H9 (cell line): Measurements from ENCODE around the gene GPR155. TPM values are rescaled to one million over a fixed set of nuclear protein-coding genes. Genes with fewer than 3 reads are reported as not detected.
A peak's percentile ranks its signal among the peaks of the same experiment; 100 is the strongest.

Source experiments
- DNase-seq: peaks from one replicate; pipeline ENCODE4 v3.0.0-alpha.2; 2017
- H2AFZ ChIP-seq: one replicate; pipeline ENCODE4 v1.6.1; 2013; ENCODE audit warnings: mild to moderate bottlenecking, low read length, control low read depth, moderate library complexity
- H2AK5ac ChIP-seq: 2 replicates; pipeline ENCODE4 v1.6.1; 2013; ENCODE audit warnings: low read length, control low read depth, mixed read lengths; ENCODE audit not compliant: insufficient read length
- H2BK120ac ChIP-seq: one replicate; pipeline ENCODE4 v1.6.1; 2013; ENCODE audit warnings: low read depth, mild to moderate bottlenecking, low read length, control low read depth, inconsistent platforms; ENCODE audit not compliant: poor library complexity, severe bottlenecking
- H2BK12ac ChIP-seq: 2 replicates; pipeline ENCODE4 v1.6.1; 2013; ENCODE audit warnings: low read length, control low read depth, mixed read lengths, low read depth; ENCODE audit not compliant: insufficient read length
- H2BK15ac ChIP-seq: 2 replicates; pipeline ENCODE4 v1.6.1; 2013; ENCODE audit warnings: low read depth, low read length, control low read depth
- H2BK20ac ChIP-seq: one replicate; pipeline ENCODE4 v1.6.1; 2013; ENCODE audit warnings: low read depth, mild to moderate bottlenecking, low read length, control low read depth, inconsistent platforms; ENCODE audit not compliant: poor library complexity, severe bottlenecking
- H2BK5ac ChIP-seq: 2 replicates; pipeline ENCODE4 v1.6.1; 2013; ENCODE audit warnings: low read length, control low read depth, mixed read lengths; ENCODE audit not compliant: insufficient read length
- H3K14ac ChIP-seq: 2 replicates; pipeline ENCODE4 v1.6.1; 2013; ENCODE audit warnings: low read length, control low read depth; ENCODE audit not compliant: insufficient read depth
- H3K18ac ChIP-seq: 2 replicates; pipeline ENCODE4 v1.6.1; 2013; ENCODE audit warnings: low read depth, mild to moderate bottlenecking, mixed read lengths, low read length, control low read depth; ENCODE audit not compliant: insufficient read length
- H3K23ac ChIP-seq: 2 replicates; pipeline ENCODE4 v1.6.1; 2013; ENCODE audit warnings: low read length, control low read depth, mixed read lengths, low read depth; ENCODE audit not compliant: insufficient read length
- H3K23me2 ChIP-seq: 2 replicates; pipeline ENCODE4 v1.6.1; 2013; ENCODE audit warnings: low read depth, mild to moderate bottlenecking, mixed read lengths, low read length, control low read depth; ENCODE audit not compliant: insufficient read length, poor library complexity, severe bottlenecking
- H3K27ac ChIP-seq: 2 replicates; pipeline ENCODE4 v1.5.1; 2013; ENCODE audit warnings: low read length, control low read depth, mixed read lengths, low read depth; ENCODE audit not compliant: insufficient read length
- H3K27me3 ChIP-seq: 2 replicates; pipeline ENCODE4 v1.6.1; 2013; ENCODE audit warnings: low read length, control low read depth, inconsistent platforms; ENCODE audit not compliant: insufficient read depth
- H3K4ac ChIP-seq: 2 replicates; pipeline ENCODE4 v1.6.1; 2013; ENCODE audit warnings: low read depth, mild to moderate bottlenecking, control low read depth, inconsistent platforms, low read length, moderate library complexity
- H3K4me1 ChIP-seq: 2 replicates; pipeline ENCODE4 v1.6.1; 2013; ENCODE audit warnings: low read length, control low read depth, inconsistent platforms; ENCODE audit not compliant: insufficient read depth
- H3K4me2 ChIP-seq: 2 replicates; pipeline ENCODE4 v1.6.1; 2013; ENCODE audit warnings: low read length, control low read depth, mixed read lengths; ENCODE audit not compliant: insufficient read length, insufficient read depth
- H3K56ac ChIP-seq: 2 replicates; pipeline ENCODE4 v1.6.1; 2013; ENCODE audit warnings: low read depth, mild to moderate bottlenecking, mixed read lengths, low read length, control low read depth; ENCODE audit not compliant: insufficient read length
- H3K79me1 ChIP-seq: 2 replicates; pipeline ENCODE4 v1.6.1; 2013; ENCODE audit warnings: low read depth, mild to moderate bottlenecking, moderate library complexity, low read length, control low read depth, inconsistent platforms; ENCODE audit not compliant: insufficient read depth, poor library complexity, severe bottlenecking
- H3K79me2 ChIP-seq: 2 replicates; pipeline ENCODE4 v1.6.1; 2013; ENCODE audit warnings: low read length, control low read depth, inconsistent platforms; ENCODE audit not compliant: insufficient read depth
- H3K9ac ChIP-seq: 2 replicates; pipeline ENCODE4 v1.6.1; 2013; ENCODE audit warnings: low read length, control low read depth, mixed read lengths; ENCODE audit not compliant: insufficient read length; ENCODE audit errors: extremely low read depth
- H3K9me3 ChIP-seq: one replicate; pipeline ENCODE4 v1.6.1; 2013; ENCODE audit warnings: low read depth, low read length, inconsistent platforms; ENCODE audit not compliant: control insufficient read depth
- H3T11ph ChIP-seq: one replicate; pipeline ENCODE4 v1.6.1; 2013; ENCODE audit warnings: mild to moderate bottlenecking, low read length, control low read depth, inconsistent platforms
- H4K20me1 ChIP-seq: one replicate; pipeline ENCODE4 v1.6.1; 2013; ENCODE audit not compliant: control insufficient read depth, insufficient read length, insufficient read depth
- H4K5ac ChIP-seq: 2 replicates; pipeline ENCODE4 v1.6.1; 2013; ENCODE audit warnings: low read depth, mild to moderate bottlenecking, mixed read lengths, low read length, control low read depth; ENCODE audit not compliant: insufficient read length
- H4K8ac ChIP-seq: replicated peaks from 2 replicates; pipeline ENCODE4 v1.6.1; 2013; ENCODE audit warnings: low read length, control low read depth, mixed read lengths, low read depth; ENCODE audit not compliant: insufficient read length
- H4K91ac ChIP-seq: 2 replicates; pipeline ENCODE4 v1.6.1; 2013; ENCODE audit warnings: low read depth, mild to moderate bottlenecking, moderate library complexity, mixed read lengths, low read length, control low read depth; ENCODE audit not compliant: insufficient read length
- H3K27ac Mint-ChIP-seq, 3 experiments: 2 replicates in 2 of 3; 3 replicates in 1 of 3; pipeline ENCODE4 v1.8.0; 2020 to 2021; ENCODE audit warnings: mixed read lengths in 3 of 3, mild to moderate bottlenecking in 1 of 3, moderate library complexity in 1 of 3
- H3K27me3 Mint-ChIP-seq: 2 replicates; pipeline ENCODE4 v1.8.0; 2021; ENCODE audit warnings: low read depth, mild to moderate bottlenecking, moderate library complexity, mixed read lengths
- H3K36me3 Mint-ChIP-seq, 3 experiments: 2 replicates in 2 of 3; 3 replicates in 1 of 3; pipeline ENCODE4 v1.8.0; 2020 to 2021; ENCODE audit warnings: low read depth in 3 of 3, mixed read lengths in 3 of 3; ENCODE audit not compliant: insufficient read depth in 1 of 3
- H3K4me1 Mint-ChIP-seq, 2 experiments: 2 replicates each; pipeline ENCODE4 v1.8.0; 2020; ENCODE audit warnings: mixed read lengths in 2 of 2
- H3K4me3 Mint-ChIP-seq, 2 experiments: 2 replicates in 1 of 2; 3 replicates in 1 of 2; pipeline ENCODE4 v1.8.0; 2020 to 2021; ENCODE audit warnings: mild to moderate bottlenecking in 2 of 2, mixed read lengths in 2 of 2, moderate library complexity in 1 of 2
- H3K9me3 Mint-ChIP-seq, 2 experiments: 2 replicates in 1 of 2; 3 replicates in 1 of 2; pipeline ENCODE4 v1.8.0; 2020; ENCODE audit warnings: mild to moderate bottlenecking in 2 of 2, mixed read lengths in 2 of 2, moderate library complexity in 1 of 2
- WGBS: extraction: QIAGEN DNeasy Blood & Tissue Kit; methylation state at CpG from one replicate; pipeline ENCODE4 v1.1.7; 2013; ENCODE audit warnings: missing lambda C conversion rate, low lambda C conversion rate, mixed read lengths; ENCODE audit not compliant: insufficient read length; ENCODE audit errors: extremely low coverage; 5-methylcytosine and 5-hydroxymethylcytosine counted together
- total RNA-seq: library from RNA; stranded (reverse); gene quantifications from 2 replicates; pipeline ENCODE4 v1.2.1, GENCODE V29; 2021
- TF ChIP-seq, protein P1 (sequence below): fragments of 200-600 bp; sonication (generic); conservative IDR thresholded peaks from 3 replicates; pipeline ENCODE4 v1.8.0; 2021; ENCODE audit warnings: antibody characterized with exemption, mild to moderate bottlenecking

Gene GPR155
- total RNA-seq, 1 experiment from 2014 or later = 0.35 TPM

DNA sequence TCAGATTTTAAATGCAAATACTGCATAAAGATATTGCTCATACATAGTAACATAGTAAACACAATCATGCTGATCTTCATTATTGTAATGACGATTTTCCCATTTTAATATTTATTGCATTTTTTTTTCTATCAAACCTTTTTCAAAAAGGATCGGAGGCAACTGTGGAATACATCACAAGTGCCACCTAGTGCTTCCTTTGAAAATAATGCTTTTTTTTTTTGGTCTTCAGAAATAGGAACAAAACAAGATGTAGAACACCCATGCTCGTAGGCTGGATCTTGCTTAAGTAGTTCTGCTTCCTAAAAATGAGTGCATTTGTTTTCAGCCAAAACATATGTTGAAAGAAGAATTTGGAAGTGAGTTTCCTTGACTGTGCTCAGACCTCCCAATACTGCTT is 35.7 kb upstream of the GPR155 start:
- Histone ChIP-seq H3K27ac (no peak overlapping the region), H3K23ac (no peak overlapping the region), H3K4ac (no peak overlapping the region), H2BK20ac (no peak overlapping the region), H4K91ac (no peak overlapping the region), H3K4me2 (no peak overlapping the region), H3K27me3 (no peaks in the 10 kb centered on the region), H2BK12ac (no peak overlapping the region), H3T11ph (no peak overlapping the region), H2BK120ac (no peak overlapping the region), H3K23me2 (no peaks in the 10 kb centered on the region), H2AFZ (no peak overlapping the region), H2BK15ac (no peak overlapping the region), H3K4me1 (no peaks in the 10 kb centered on the region), H4K20me1 (no peaks in the 10 kb centered on the region), H2BK5ac (no peak overlapping the region), H2AK5ac (no peak overlapping the region), H4K8ac (no peak overlapping the region), H3K9ac (no peak overlapping the region), H3K56ac (no peak overlapping the region), H4K5ac (no peak overlapping the region), H3K9me3 (no peaks in the 10 kb centered on the region), H3K79me1 (no peaks in the 10 kb centered on the region), H3K18ac (no peak overlapping the region), H3K79me2 (no peaks in the 10 kb centered on the region), H3K14ac (no peak overlapping the region)
- H3K4me3 Mint-ChIP-seq = no peak overlapping the region
- no CpG with 5 or more reads among the region's 3 CpGs for WGBS
- no peak overlapping the region for H3K27ac Mint-ChIP-seq
- no peaks in the 10 kb centered on the region for H3K4me1 Mint-ChIP-seq
- H3K36me3 Mint-ChIP-seq = peaks cover 1 to 5% (median 3%) of the 10 kb centered on the region in 3 experiments; a peak in 4 of 7 replicates
- TF ChIP-seq, protein P1, sequence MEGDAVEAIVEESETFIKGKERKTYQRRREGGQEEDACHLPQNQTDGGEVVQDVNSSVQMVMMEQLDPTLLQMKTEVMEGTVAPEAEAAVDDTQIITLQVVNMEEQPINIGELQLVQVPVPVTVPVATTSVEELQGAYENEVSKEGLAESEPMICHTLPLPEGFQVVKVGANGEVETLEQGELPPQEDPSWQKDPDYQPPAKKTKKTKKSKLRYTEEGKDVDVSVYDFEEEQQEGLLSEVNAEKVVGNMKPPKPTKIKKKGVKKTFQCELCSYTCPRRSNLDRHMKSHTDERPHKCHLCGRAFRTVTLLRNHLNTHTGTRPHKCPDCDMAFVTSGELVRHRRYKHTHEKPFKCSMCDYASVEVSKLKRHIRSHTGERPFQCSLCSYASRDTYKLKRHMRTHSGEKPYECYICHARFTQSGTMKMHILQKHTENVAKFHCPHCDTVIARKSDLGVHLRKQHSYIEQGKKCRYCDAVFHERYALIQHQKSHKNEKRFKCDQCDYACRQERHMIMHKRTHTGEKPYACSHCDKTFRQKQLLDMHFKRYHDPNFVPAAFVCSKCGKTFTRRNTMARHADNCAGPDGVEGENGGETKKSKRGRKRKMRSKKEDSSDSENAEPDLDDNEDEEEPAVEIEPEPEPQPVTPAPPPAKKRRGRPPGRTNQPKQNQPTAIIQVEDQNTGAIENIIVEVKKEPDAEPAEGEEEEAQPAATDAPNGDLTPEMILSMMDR = peak; percentile 35; the same call in 1 of the 3 replicates
- peaks cover 12% of the 10 kb centered on the region for H3K27me3 Mint-ChIP-seq
- DNase-seq = no peak
- peaks cover 5 to 8% of the 10 kb centered on the region in 2 experiments for H3K9me3 Mint-ChIP-seq
